Measurements from ENCODE around the gene POLDIP2. TPM values are rescaled to one million over a fixed set of nuclear protein-coding genes. Genes with fewer than 3 reads are reported as not detected.
A peak's percentile ranks its signal among the peaks of the same experiment; 100 is the strongest.

Gene POLDIP2
- total and polyA plus RNA-seq, 2 of the 13 experiments (the other 11 are each of a cell fraction or from before 2014, with no cell fraction given), result 85.9 to 114 TPM

GRCh38 chr17:28334171-28334570 is 23.2 kb downstream of the POLDIP2 start:
- Histone ChIP-seq H3K36me3 (replicated peaks in 1 of 2; ENCODE audit: control insufficient read depth in 1 of 2, insufficient read depth in 2 of 2, low read length in 2 of 2) (peaks cover 8 to 16% of the 10 kb centered on the region in 2 experiments), H3K4me3 (replicated peaks in 1 of 3; ENCODE audit: insufficient read depth in 1 of 3, low read depth in 2 of 3, low read length in 3 of 3) (peak overlapping the region; percentile 80 to 94 (median 93)), H2AFZ (ENCODE audit: low read length) (no peak overlapping the region), H3K4me1 (ENCODE audit: insufficient read depth, low read length) (peaks cover 46% of the 10 kb centered on the region), H3K27ac (ENCODE audit: extremely low read length, insufficient read depth, low read length) (peak overlapping the region; percentile 56), H4K20me1 (ENCODE audit: insufficient read depth, low read length) (no peaks in the 10 kb centered on the region; the same call in 1 of the 2 replicates), H3K4me2 (ENCODE audit: low read depth, low read length) (peak overlapping the region; percentile 96), H3K9ac (ENCODE audit: insufficient read depth, low read depth, low read length) (peak overlapping the region; percentile 87), H3K27me3 (ENCODE audit: control insufficient read depth in 1 of 2, insufficient read depth in 2 of 2, low read length in 2 of 2) (no peaks in the 10 kb centered on the region; a peak in 1 of 5 replicates), H3K79me2 (ENCODE audit: insufficient read depth, low read length) (peaks cover 55% of the 10 kb centered on the region), H3K9me3 (ENCODE audit: low read length) (no peaks in the 10 kb centered on the region)
- intact Hi-C loops (cut with micrococcal nuclease; ENCODE audit: unreplicated experiment), result no loop called here
- DNase-seq (ENCODE audit: low spot score), result no peak
- in situ Hi-C loops (cut with HindIII; ENCODE audit: extremely low pct_ligation_motif_present, low pct_unique_long_range_greater_than_20kb), result no loop called here
- TF ChIP-seq ZNF260 (CRISPR knock-in tag; IDR thresholded peaks at IDR 0.05; ENCODE audit: borderline replicate concordance, low read depth) (no peak), YEATS2 (CRISPR knock-in tag; IDR thresholded peaks at IDR 0.05; ENCODE audit: borderline replicate concordance) (no peak), ZNF263 (CRISPR knock-in tag; IDR thresholded peaks at IDR 0.05) (no peak), NCOA5 (CRISPR knock-in tag; IDR thresholded peaks at IDR 0.05) (no peak), HDAC6 (IDR thresholded peaks at IDR 0.05; ENCODE audit: low read depth, low read length) (no peak), POGZ (CRISPR knock-in tag; IDR thresholded peaks at IDR 0.05) (no peak)
- TF ChIP-seq, protein P1, sequence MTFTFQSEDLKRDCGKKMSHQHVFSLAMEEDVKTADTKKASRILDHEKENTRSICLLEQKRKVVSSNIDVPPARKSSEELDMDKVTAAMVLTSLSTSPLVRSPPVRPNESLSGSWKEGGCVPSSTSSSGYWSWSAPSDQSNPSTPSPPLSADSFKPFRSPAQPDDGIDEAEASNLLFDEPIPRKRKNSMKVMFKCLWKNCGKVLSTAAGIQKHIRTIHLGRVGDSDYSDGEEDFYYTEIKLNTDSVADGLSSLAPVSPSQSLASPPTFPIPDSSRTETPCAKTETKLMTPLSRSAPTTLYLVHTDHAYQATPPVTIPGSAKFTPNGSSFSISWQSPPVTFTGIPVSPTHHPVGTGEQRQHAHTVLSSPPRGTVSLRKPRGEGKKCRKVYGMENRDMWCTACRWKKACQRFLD (CRISPR knock-in tag; IDR thresholded peaks at IDR 0.05; ENCODE audit: borderline replicate concordance), result no peak
- no peak for ATAC-seq
- POLR2A ChIA-PET, result interaction anchor here (1.4 to 2.5 kb wide), 6 partner anchors 11 to 293 kb away, joined by 3 to 68 read pairs (median 14); partner anchors contain the start of genes POLDIP2, SLC46A1 and VTN
- CTCF ChIA-PET (ENCODE audit: low intra/inter-chr PET ratio, low total read pairs), result no interaction called here
- 35% methylated on average over 6 of the region's 6 CpGs for WGBS (ENCODE audit: low lambda C conversion rate)
- no peak for FAIRE-seq
- BruUV-seq (replicated peaks), result no TSS peak
